MCF 10A (cell line): ENCODE results near the gene CIAO1. TPM values are rescaled to one million over a fixed set of nuclear protein-coding genes. Genes with fewer than 3 reads are reported as not detected.

Experiments
- BruUV-seq: library from RNA; stranded (reverse); fragments of 400-500 nt; replicated peaks from 2 replicates; lab custom pipeline; 2021; lab: Mats Ljungman, UMichigan
- CTCF ChIA-PET: fragments of 300-600 bp; sonication (Branson Sonifier 250); formaldehyde crosslinking; extraction: SDS; loops from one replicate; lab custom pipeline; 2021; ENCODE audit warnings: antibody characterized with exemption, inconsistent platforms; lab: Yijun Ruan, JAX
- POLR2A ChIA-PET: fragments of 300-600, 350-650 bp; sonication (Branson Sonifier 250); formaldehyde crosslinking; extraction: SDS; loops from one replicate; lab custom pipeline; 2020; ENCODE audit warnings: antibody characterized with exemption, inconsistent platforms; lab: Yijun Ruan, JAX
- DNase-seq: peaks from one replicate; pipeline ENCODE4 v3.0.0-alpha.2; 2018; ENCODE audit not compliant: unreplicated experiment
- H3K27ac Mint-ChIP-seq: one replicate; pipeline ENCODE4 v1.8.0; 2022; ENCODE audit warnings: mild to moderate bottlenecking, low read depth, mixed read lengths; ENCODE audit not compliant: unreplicated experiment
- H3K27me3 Mint-ChIP-seq: one replicate; pipeline ENCODE4 v1.8.0; 2022; ENCODE audit warnings: mixed read lengths; ENCODE audit not compliant: insufficient read depth, unreplicated experiment
- H3K36me3 Mint-ChIP-seq: one replicate; pipeline ENCODE4 v1.8.0; 2022; ENCODE audit warnings: mild to moderate bottlenecking, moderate library complexity, mixed read lengths; ENCODE audit not compliant: insufficient read depth, unreplicated experiment
- H3K4me1 Mint-ChIP-seq: one replicate; pipeline ENCODE4 v1.8.0; 2022; ENCODE audit warnings: mixed read lengths; ENCODE audit not compliant: insufficient read depth, unreplicated experiment
- H3K4me3 Mint-ChIP-seq: one replicate; pipeline ENCODE4 v1.8.0; 2022; ENCODE audit warnings: mild to moderate bottlenecking, moderate library complexity, mixed read lengths; ENCODE audit not compliant: unreplicated experiment
- H3K9me3 Mint-ChIP-seq: one replicate; pipeline ENCODE4 v1.8.0; 2022; ENCODE audit warnings: mixed read lengths; ENCODE audit not compliant: unreplicated experiment
- intact Hi-C: fragments of 100-400 bp; cut with micrococcal nuclease; formaldehyde crosslinking; loops from 2 replicates; pipeline ENCODE4 v1.14.1; 2022
- total RNA-seq: library from RNA; stranded (reverse); gene quantifications from 2 replicates; pipeline ENCODE4 v1.2.3, GENCODE V29; 2022
- TF ChIP-seq, protein P1 (sequence below): fragments of 200-600 bp; IDR thresholded peaks from one replicate; pipeline ENCODE4 v1.8.0; 2022; ENCODE audit warnings: antibody characterized with exemption, mild to moderate bottlenecking; ENCODE audit not compliant: unreplicated experiment

The CIAO1 gene
- total RNA-seq, 1 experiment from 2014 or later = 62.3 TPM

DNA sequence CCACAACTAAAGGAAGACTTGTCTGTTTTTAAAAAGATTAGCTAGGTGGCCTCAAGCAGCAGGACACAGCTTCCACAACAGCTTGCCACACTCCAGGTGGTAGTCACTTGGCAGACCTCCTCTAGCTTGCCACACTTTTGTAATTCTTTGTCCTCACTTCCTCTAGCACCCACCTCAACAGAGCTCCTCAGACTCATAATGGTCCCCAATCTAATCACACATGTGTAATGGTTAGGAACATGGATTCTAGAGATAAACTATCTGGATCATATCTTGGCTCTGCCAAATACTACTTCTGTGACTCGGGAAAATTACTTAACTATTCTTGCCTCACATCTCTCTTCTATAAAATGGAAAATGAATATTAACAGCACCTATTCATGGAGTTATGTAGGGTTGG is 35.8 kb downstream of the CIAO1 start:
- H3K36me3 Mint-ChIP-seq = peaks cover 89% of the 10 kb centered on the region
- no peaks in the 10 kb centered on the region for H3K9me3 Mint-ChIP-seq
- ChIA-PET POLR2A (interaction anchor here (1.3 kb wide), 1 partner anchor 9 kb away, joined by 3 read pairs; no protein-coding TSS in a partner anchor), CTCF (interaction anchor here (0.8 to 1.0 kb wide), 2 partner anchors 35 to 811 kb away, joined by 3 to 4 read pairs; partner anchors contain the start of gene ANKRD36)
- no peak overlapping the region for H3K27ac Mint-ChIP-seq
- peaks cover 25% of the 10 kb centered on the region for H3K4me1 Mint-ChIP-seq
- BruUV-seq = no TSS peak
- TF ChIP-seq, protein P1, sequence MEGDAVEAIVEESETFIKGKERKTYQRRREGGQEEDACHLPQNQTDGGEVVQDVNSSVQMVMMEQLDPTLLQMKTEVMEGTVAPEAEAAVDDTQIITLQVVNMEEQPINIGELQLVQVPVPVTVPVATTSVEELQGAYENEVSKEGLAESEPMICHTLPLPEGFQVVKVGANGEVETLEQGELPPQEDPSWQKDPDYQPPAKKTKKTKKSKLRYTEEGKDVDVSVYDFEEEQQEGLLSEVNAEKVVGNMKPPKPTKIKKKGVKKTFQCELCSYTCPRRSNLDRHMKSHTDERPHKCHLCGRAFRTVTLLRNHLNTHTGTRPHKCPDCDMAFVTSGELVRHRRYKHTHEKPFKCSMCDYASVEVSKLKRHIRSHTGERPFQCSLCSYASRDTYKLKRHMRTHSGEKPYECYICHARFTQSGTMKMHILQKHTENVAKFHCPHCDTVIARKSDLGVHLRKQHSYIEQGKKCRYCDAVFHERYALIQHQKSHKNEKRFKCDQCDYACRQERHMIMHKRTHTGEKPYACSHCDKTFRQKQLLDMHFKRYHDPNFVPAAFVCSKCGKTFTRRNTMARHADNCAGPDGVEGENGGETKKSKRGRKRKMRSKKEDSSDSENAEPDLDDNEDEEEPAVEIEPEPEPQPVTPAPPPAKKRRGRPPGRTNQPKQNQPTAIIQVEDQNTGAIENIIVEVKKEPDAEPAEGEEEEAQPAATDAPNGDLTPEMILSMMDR = no peak
- DNase-seq = no peak
- intact Hi-C loops = no loop called here
- no peak overlapping the region for H3K4me3 Mint-ChIP-seq
- H3K27me3 Mint-ChIP-seq = no peaks in the 10 kb centered on the region

DNA sequence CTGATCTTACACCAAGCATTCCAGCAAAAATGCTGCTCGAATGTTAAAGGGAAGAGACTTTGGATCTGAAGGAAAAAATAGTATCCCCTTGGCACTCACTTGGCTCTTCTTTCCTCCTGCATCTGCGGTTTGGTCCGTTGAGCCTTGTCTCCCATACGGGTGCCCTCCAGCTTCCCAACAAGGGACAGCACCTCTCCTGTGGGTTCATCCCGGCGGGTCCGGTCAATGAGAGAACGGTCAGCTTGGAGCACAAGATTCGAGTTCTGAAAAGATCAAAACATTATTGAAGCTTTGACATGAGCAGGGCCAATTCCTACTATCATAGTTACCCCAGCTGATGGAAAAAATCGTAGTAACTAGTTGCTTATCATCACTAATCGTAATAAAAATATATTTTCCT is 38.6 kb downstream of the CIAO1 start:
- TF ChIP-seq, protein P1 = no peak
- ChIA-PET CTCF (interaction anchor here (0.7 to 2.1 kb wide), 6 partner anchors 15 to 250 kb away, joined by 3 to 7 read pairs (median 4); no protein-coding TSS in a partner anchor), POLR2A (interaction anchor here (1.0 to 5.0 kb wide), 19 partner anchors 10 to 230 kb away, joined by 3 to 78 read pairs (median 7); partner anchors contain the start of genes CIAO1, NCAPH, NEURL3 and STARD7)
- BruUV-seq = no TSS peak
- Mint-ChIP-seq H3K4me1 (peaks cover 25% of the 10 kb centered on the region), H3K27me3 (no peaks in the 10 kb centered on the region), H3K4me3 (peak overlapping the region; percentile 95), H3K27ac (peak overlapping the region; percentile 96), H3K36me3 (peaks cover 61% of the 10 kb centered on the region), H3K9me3 (no peaks in the 10 kb centered on the region)
- intact Hi-C loops = loop anchor here (1.0 to 2.0 kb wide), 2 partner anchors 30 to 205 kb away; partner anchors contain the start of gene NCAPH
- DNase-seq = no peak

DNA sequence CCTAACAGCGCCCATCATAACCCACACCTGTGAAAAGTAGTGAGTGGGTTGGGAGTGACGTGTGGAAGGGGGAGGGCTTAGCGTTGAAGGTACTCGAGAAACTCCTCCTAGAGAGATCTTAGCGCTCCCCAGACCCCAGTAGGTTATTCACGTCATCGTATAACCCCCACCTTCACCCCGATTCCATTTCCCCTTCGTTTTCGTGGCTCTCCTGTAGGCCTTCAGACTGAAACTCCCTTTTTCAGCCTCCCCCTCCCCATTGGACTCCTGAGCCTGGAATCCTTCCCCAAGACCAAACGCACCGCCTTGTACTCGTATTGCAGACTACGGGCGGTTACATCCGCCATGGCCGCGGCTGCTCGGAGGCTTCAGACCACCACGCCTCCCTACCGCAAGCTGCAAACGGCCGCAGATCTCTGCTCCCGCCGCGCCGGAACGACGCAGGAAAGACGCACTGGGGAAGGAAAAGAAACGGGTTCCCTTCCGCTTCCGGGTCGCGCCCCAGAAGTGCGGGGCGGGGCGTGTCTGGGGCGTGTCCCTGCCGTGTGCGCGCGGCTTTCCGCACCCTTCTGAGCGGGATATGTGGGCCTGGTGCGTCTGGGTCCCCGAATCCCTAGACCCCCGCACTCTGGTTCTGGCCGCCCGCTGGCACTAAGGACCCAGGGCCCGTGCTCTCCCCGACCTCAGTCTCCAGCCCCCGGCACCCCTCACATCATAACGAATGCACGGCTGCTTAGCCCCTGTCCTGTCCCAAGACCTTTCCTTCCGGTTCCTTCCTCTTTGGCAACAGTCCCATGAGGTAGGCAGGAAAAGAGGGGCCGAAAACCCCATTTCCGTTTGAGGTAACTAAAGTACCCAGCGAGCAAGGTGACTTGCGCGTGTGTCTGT is 39.3 kb downstream of the CIAO1 start, which contains the start of gene SNRNP200:
Gene SNRNP200 (minus strand): TSS at position 456 of the 888 bp plus-strand sequence. CDS start 109 bp downstream, at position 347.
- Mint-ChIP-seq H3K27ac (peak within 1 kb of the TSS; percentile 96), H3K36me3 (peaks cover 54% of the 10 kb centered on the region), H3K9me3 (no peaks in the 10 kb centered on the region), H3K4me1 (peaks cover 25% of the 10 kb centered on the region), H3K4me3 (peak within 1 kb of the TSS; percentile 95), H3K27me3 (no peaks in the 10 kb centered on the region)
- no TSS peak for BruUV-seq
- POLR2A ChIA-PET = interaction anchor here (0.6 to 5.0 kb wide), 25 partner anchors 11 to 230 kb away, joined by 3 to 78 read pairs (median 7); partner anchors contain the start of genes CIAO1, NCAPH, NEURL3 and STARD7
- CTCF ChIA-PET = interaction anchor here (0.6 to 2.1 kb wide), 11 partner anchors 15 to 471 kb away, joined by 3 to 7 read pairs (median 3); no protein-coding TSS in a partner anchor
- intact Hi-C loops = loop anchor here (1.0 to 2.0 kb wide), 2 partner anchors 29 to 204 kb away; partner anchors contain the start of gene NCAPH
- DNase-seq = peak; percentile 88
- TF ChIP-seq, protein P1 = no peak
